Measurements from ENCODE around the gene RNU5D-1. TPM values are rescaled to one million over a fixed set of nuclear protein-coding genes. Genes with fewer than 3 reads are reported as not detected.

RNU5D-1 gene
- total and polyA plus RNA-seq, 2 of the 13 experiments (the other 11 are each of a cell fraction or from before 2014, with no cell fraction given): 165 TPM; not detected in 1

GRCh38 chr1:44775078-44775929, 44.3 kb upstream of the RNU5D-1 start, which contains the start of gene RPS8 (continued):
- peak; percentile 74; the same call in 1 of the 2 replicates for TF ChIP-seq ZBTB4 (CRISPR knock-in tag; IDR thresholded peaks at IDR 0.05; ENCODE audit: borderline replicate concordance)
- no peak; the same call in 1 of the 2 replicates for TF ChIP-seq KDM6A (CRISPR knock-in tag; IDR thresholded peaks at IDR 0.05; ENCODE audit: low read depth)
- TF ChIP-seq MEIS1 (CRISPR knock-in tag; IDR thresholded peaks at IDR 0.05; ENCODE audit: borderline replicate concordance): peak; percentile 90
- no peak for TF ChIP-seq RFX3 (CRISPR knock-in tag; IDR thresholded peaks at IDR 0.05)
- TF ChIP-seq ZBTB2 (CRISPR knock-in tag; IDR thresholded peaks at IDR 0.05; ENCODE audit: low read depth): no peak
- no peak for TF ChIP-seq CCAR2 (optimal IDR thresholded peaks at IDR 0.05; ENCODE audit: low read depth, low read length)
- TF ChIP-seq ARNT2 (CRISPR knock-in tag; IDR thresholded peaks at IDR 0.05; ENCODE audit: low read depth): no peak
- no peak for TF ChIP-seq CENPX (CRISPR knock-in tag; IDR thresholded peaks at IDR 0.05)
- TF ChIP-seq UBTF (CRISPR knock-in tag; IDR thresholded peaks at IDR 0.05): peak; percentile 84
- peak; percentile 80 for TF ChIP-seq ZNF276 (CRISPR knock-in tag; IDR thresholded peaks at IDR 0.05; ENCODE audit: low read depth)
- TF ChIP-seq ZNF468 (CRISPR knock-in tag; IDR thresholded peaks at IDR 0.05): no peak
- TF ChIP-seq HOXA9 (CRISPR knock-in tag; IDR thresholded peaks at IDR 0.05; ENCODE audit: borderline replicate concordance): no peak; the same call in 1 of the 2 replicates
- TF ChIP-seq ZFX (CRISPR knock-in tag; IDR thresholded peaks at IDR 0.05; ENCODE audit: low read depth): peak; percentile 95
- TF ChIP-seq ZNF44 (CRISPR knock-in tag; IDR thresholded peaks at IDR 0.05): no peak
- peak; percentile 77 for TF ChIP-seq ZNF331 (CRISPR knock-in tag; IDR thresholded peaks at IDR 0.05)
- TF ChIP-seq ZBTB10 (CRISPR knock-in tag; IDR thresholded peaks at IDR 0.05; ENCODE audit: borderline replicate concordance): no peak

Measured in HepG2 (cell line).